ENCODE results near the gene TUBA1C.
"Not testable (repeated sequence)": the region's sequence is repeated elsewhere in the genome, so short reads cannot be mapped to it uniquely, and the experiment has no call there.

The TUBA1C gene

GRCh38 chr12:49244176-49244575, 20.7 kb upstream of the TUBA1C start:
- CTCF ChIA-PET = interaction anchor here (1.0 to 7.7 kb wide), 12 partner anchors 10 to 156 kb away, joined by 3 to 109 read pairs (median 8); partner anchors contain the start of genes LMBR1L and TUBA1C
- TF ChIP-seq CTCF (IDR thresholded peaks at IDR 0.05; ENCODE audit: insufficient read depth, low read length, missing control alignments) = no peak
- no peak overlapping the region for H3K4me3 ChIP-seq (ENCODE audit: low read depth, low read length)
- DNase-seq (ENCODE audit: low read depth, low spot score) = peak; percentile 62
- POLR2A ChIA-PET = interaction anchor here (0.5 to 2.7 kb wide), 6 partner anchors 12 to 113 kb away, joined by 3 to 19 read pairs (median 6); partner anchors contain the start of genes TUBA1A and TUBA1B

GRCh38 chr12:49251357-49251756, 13.5 kb upstream of the TUBA1C start:
- DNase-seq (ENCODE audit: low read depth, low spot score) = no peak
- TF ChIP-seq CTCF (IDR thresholded peaks at IDR 0.05; ENCODE audit: insufficient read depth, low read length, missing control alignments) = no peak
- H3K4me3 ChIP-seq (ENCODE audit: low read depth, low read length) = no peak overlapping the region
- CTCF ChIA-PET = interaction anchor here (0.9 to 1.2 kb wide), 3 partner anchors 9 to 119 kb away, joined by 3 to 4 read pairs (median 4); no protein-coding TSS in a partner anchor
- POLR2A ChIA-PET = no interaction called here

GRCh38 chr12:49253033-49253623, 11.8 kb upstream of the TUBA1C start:
- no peak for DNase-seq (ENCODE audit: low read depth, low spot score)
- H3K4me3 ChIP-seq (ENCODE audit: low read depth, low read length) = no peak overlapping the region
- TF ChIP-seq CTCF (IDR thresholded peaks at IDR 0.05; ENCODE audit: insufficient read depth, low read length, missing control alignments) = no peak
- POLR2A ChIA-PET = interaction anchor here (0.9 kb wide), 1 partner anchor 65 kb away, joined by 3 read pairs; no protein-coding TSS in a partner anchor
- CTCF ChIA-PET = interaction anchor here (0.9 to 3.4 kb wide), 6 partner anchors 8 to 143 kb away, joined by 3 to 15 read pairs (median 6); no protein-coding TSS in a partner anchor

GRCh38 chr12:49255456-49255855, 9.4 kb upstream of the TUBA1C start:
- not testable (repeated sequence) for DNase-seq (ENCODE audit: low read depth, low spot score); H3K4me3 ChIP-seq (ENCODE audit: low read depth, low read length)
- CTCF ChIA-PET = interaction anchor here (1.2 to 3.4 kb wide), 4 partner anchors 10 to 191 kb away, joined by 3 to 15 read pairs (median 5); partner anchors contain the start of gene TUBA1C
- POLR2A ChIA-PET = interaction anchor here (0.8 to 1.3 kb wide), 3 partner anchors 8 to 11 kb away, joined by 3 to 6 read pairs (median 3); no protein-coding TSS in a partner anchor

GRCh38 chr12:49255857-49256637, 8.8 kb upstream of the TUBA1C start:
- ChIA-PET POLR2A (interaction anchor here (0.8 to 1.3 kb wide), 2 partner anchors 10 to 11 kb away, joined by 3 read pairs; no protein-coding TSS in a partner anchor), CTCF (interaction anchor here (1.2 to 3.4 kb wide), 3 partner anchors 9 to 23 kb away, joined by 3 to 15 read pairs (median 4); partner anchors contain the start of gene TUBA1C)
- H3K4me3 ChIP-seq (ENCODE audit: low read depth, low read length) = no peak overlapping the region
- TF ChIP-seq CTCF (IDR thresholded peaks at IDR 0.05; ENCODE audit: insufficient read depth, low read length, missing control alignments) = no peak
- DNase-seq (ENCODE audit: low read depth, low spot score) = no peak

- DNase-seq (ENCODE audit: low read depth, low spot score); H3K4me3 ChIP-seq (ENCODE audit: low read depth, low read length); POLR2A ChIA-PET: not testable (repeated sequence)
- CTCF ChIA-PET = interaction anchor here (0.8 to 1.3 kb wide), 3 partner anchors 14 to 70 kb away, joined by 3 to 5 read pairs (median 4); no protein-coding TSS in a partner anchor
These were observed 7.2 kb upstream of the TUBA1C start for GRCh38 chr12:49257508-49258184.

Data from AG04449 (cell line).